NCI-H2081 treated with DMSO at 0.1 percent for 48 hours (cell line): Measurements from ENCODE around the gene PODNL1.
A peak's percentile ranks its signal among the peaks of the same experiment; 100 is the strongest.

Experiments
- DNase-seq: peaks from one replicate; lab custom pipeline; 2025; lab: John Stamatoyannopoulos, UW

PODNL1 gene

DNA sequence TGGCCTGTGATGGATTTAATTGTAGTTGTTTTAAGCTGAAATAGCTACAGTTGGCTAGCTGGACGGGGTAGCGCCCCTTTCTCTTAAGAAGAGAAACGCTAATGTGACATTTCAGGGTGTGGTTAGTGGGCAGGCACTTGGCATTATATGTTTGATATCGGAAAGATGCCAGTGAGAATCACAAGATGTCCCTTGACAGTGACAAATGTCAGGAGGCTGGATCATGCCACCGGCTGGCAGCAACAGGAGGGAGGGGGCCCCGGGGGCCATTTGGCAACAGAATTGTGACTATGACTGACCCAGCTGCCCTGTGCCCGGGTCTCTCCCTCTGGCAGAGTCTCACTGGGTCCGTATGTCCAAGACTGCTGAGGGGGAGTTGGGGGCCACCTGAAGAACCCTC lies 18.8 kb upstream of the PODNL1 start:
- DNase-seq: no peak

DNA sequence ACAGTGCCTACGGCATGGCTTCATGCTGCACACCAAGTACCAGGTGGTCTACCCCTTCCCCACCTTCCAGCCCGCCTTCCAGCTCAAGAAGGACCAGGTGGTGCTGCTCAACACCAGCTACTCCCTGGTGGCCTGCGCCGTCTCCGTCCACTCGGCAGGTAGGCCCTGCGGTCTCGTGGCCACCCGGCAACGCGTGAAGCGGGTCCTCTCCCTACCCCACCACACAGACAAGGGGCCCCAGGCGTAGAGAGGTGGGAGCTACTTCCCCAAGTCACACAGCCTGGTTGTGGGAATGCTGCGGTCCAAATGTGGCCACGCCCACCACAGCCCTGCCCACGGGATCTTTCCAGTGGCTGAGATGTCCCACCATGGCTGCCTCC lies 18.1 kb upstream of the PODNL1 start:
- DNase-seq: no peak

DNA sequence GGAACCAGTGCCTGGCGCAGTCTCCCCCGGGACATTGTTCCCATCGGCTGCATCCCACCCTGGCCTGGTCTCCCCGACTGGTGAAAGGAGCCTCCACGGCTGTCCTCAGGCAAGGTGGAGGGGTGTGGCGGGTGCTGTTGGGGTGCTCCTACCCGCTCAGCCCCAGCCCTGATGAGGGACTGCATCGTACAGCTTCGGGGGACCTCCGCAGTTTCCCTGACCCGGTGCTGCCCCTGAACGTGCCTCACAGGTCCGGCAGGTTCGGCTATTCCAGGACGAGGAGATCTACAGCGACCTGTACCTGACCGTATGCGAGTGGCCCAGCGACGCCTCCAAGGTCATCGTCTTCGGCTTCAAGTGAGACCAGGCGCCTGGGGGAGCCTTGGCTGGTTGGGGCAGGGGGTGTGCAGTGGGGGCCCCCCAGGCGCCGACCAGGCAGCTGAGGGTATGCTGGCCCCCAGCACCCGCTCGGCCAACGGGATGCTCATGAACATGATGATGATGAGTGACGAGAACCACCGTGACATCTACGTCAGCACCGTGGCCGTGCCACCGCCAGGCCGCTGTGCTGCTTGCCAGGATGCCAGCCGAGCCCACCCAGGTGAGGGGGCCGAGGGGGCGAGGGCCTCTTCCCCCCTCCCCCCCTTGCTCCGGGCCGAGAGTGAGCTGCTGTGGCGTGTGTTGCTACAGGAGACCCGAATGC lies 17.6 kb upstream of the PODNL1 start:
- no peak for DNase-seq

DNA sequence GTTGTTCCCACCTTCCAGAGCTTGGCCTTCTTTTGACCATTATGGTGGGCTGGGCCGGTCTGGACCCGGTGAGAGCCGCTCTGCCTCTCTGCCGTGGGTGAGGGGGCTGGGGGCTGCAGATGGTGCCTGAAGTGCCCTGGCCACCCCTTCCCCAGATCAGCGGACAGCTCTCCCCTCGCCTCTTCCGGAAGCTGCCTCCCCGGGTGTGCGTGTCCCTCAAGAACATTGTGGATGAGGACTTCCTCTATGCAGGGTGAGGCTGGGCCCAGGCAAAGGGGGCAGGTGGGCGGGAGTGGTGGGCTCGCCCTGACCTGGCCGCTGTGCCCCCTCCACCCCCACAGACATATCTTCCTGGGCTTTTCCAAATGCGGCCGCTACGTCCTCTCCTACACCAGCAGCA lies 16.0 kb upstream of the PODNL1 start:
- no peak for DNase-seq

DNA sequence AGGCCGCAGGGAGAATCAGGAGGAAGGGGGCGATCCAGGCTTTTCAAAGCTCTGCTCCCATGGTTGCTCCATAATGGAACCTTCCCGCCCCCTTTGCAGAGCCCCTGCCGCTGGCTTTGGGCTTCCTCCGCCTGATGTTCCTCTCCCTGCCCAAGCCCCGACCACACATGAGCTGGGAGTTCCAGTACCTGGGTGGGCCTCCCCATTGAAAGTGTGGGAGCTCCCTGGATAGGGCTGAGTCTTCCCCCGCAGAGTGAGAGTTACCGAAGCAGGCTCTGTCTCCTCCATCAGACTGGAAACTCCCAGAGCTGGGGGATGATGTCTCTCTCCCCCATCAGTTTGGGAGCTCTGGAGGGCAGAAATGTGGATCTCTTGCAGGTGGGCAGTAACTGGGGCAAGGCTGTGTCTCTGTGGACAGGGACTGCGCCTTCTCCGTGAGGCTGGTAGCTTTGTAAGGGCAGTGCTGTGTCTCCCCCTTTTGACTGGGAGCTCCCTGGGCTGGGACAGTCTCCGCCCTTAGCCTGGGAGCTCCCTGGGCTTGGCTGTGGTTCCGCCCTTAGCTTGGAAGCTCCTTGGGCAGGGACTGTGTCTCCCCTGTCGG lies 14.8 kb upstream of the PODNL1 start:
- no peak for DNase-seq

DNA sequence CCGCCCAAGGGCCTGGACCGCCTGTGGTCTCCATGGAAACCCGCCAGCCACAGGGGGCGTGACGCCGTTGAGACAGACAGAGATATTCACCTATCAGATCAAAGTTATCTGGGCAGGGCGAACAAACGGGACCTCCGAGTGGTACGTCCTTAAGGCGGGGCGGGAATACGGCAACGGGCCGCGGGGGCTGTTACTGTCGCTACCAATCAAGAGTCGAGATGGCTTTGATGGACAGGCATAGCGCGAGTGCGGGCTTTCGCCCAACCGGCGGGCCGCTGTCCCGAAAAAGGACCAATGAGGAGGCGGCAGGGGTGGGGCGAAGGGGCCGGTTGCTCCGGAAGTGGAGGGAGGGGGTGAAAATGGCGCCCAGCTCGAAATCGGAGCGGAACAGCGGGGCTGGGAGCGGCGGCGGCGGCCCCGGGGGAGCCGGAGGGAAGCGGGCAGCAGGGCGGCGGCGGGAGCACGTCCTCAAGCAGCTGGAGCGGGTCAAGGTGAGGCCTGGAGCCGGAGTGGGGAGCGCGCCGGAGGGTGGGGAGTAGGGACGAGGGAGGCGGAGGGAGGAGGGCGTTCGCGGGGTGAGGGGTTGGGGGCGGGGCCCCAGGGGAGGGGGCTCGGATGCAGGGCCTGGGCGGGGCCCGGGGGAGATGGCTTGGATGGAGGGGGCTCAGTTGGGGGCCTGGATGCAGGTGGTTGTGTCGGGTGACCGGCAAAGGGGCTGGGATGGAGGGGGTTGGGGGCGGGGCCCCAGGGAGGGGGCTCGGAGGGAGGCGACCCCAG lies 14.1 kb upstream of the PODNL1 start, which contains the start of gene DCAF15:
DCAF15 (plus strand) TSS at position 356 of the 777 bp plus-strand sequence; CDS start at position 360, 4 bp downstream.
- peak; percentile 95 for DNase-seq

DNA sequence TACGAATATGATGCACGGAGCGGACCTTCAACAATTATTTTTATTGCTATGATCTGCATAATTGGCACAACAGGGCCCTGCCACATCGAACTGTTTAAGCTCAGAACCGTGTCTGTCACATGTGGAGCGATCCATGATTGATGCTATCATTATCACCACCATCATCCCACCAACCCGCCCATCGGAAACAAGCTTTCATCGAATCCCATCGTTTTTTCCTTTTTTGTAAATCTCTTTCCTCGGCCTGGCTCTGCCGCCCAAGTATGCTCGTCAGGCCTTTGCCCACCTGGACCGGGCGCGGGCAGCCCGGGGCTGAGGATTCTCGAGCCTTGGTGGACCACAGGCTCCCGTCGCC lies 13.6 kb upstream of the PODNL1 start:
- DNase-seq: no peak

DNA sequence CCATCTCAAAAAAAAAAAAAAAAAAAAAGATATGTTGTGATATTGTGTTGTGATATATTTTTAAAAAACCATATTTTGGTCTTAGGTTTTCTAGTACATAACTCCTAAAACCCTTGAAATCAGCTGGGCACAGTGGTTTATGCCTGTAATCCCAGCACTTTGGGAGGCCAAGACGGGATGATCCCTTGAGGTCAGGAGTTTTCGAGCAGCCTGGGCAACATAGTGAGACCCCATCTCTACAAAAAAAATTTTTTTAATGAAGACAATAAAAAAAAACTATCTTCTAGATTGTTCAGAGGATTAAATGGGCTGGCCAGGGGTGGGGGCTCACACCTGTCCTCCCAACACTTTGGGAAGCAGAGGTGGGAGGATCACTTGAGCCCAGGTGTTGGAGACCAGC lies 12.8 kb upstream of the PODNL1 start:
- DNase-seq: no peak

DNA sequence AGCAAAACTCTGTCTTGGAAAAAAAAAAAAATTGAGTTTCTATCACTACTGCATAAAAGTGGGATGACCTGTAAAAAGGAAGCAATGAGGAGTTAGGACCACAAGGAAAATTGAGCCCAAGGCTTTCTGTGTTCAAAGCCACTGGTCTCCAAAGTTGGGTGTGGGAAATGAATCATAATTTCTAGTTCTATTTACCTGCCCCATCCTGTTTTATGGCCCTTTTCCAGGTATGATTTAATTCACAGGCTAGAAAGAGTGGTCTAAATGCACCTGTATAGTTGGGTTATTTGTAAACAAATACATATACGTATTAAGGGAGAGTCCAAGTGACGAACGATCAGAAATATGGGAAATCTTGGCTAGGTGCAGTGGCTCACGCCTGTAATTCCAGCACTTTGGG lies 8.2 kb upstream of the PODNL1 start:
- no peak for DNase-seq

DNA sequence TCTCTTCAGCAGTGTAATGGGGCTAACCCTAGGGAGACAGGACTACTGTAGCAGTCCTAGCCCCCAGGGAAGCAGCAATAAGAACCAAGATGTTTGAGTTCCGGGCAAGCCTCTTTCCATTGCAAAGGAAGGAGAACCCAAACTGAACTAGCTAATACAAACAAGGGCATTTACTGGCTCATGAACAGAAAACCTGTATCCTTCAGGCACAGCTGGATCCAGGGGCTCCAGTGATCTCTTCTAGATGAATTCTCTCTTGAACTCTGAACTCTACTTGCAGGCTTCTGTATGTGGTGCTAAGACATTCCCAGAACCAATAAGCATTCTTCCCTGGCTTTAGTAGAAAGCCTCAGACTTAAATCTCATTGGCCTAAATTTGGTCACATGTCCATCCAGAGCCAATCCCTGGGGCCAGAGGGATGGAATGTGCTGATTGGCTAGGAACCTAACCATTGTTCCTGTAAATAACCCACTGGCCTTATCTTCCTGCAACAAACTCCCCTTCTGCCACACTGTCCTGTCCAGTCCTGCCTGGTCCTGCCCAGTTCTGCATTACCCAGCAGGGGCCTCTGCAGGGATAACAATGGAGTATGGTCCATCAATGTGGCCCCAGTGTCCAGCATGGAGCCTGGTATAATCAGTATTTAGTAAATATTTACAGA lies 3.9 kb upstream of the PODNL1 start:
- no peak for DNase-seq

DNA sequence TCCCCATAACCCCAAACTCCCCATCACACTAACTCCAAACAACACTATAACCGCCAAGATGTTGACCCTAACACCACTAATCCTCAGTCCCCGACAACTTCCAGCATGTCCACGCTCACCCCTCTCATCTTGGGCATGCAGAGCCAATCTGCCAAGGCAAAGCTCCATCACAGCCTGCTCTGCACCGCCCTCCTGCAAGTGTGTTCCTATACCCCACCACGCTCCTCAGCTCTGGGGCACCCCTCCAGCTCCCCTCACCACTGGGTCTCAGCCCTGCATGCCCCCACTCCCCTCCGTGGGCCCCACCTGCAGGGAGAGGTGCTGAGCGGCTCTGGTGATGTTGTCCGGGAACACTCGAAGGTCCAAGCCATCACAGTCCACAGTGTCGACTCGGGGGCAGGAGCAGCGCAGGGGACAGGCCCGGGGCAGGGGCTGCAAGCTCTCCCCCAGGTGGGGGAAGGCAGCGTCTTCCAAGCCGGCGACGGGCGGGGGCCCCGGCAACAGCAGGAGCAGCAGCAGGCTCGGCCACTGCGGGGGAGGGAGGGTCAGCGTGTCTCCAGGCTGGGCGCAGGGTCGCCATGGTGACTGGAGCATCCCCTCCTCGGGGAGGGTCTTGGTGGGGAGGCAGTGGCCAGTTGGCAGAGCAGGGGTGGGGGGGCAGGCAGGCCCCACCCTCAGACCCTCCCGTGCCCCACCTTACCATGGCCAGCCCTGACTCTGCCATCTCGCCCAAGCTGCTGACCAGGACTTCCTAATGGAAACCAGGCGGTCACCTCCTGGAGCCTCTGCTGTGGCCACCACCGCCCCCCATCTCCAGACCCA lies 527 bp downstream of the PODNL1 start:
- DNase-seq: no peak

DNA sequence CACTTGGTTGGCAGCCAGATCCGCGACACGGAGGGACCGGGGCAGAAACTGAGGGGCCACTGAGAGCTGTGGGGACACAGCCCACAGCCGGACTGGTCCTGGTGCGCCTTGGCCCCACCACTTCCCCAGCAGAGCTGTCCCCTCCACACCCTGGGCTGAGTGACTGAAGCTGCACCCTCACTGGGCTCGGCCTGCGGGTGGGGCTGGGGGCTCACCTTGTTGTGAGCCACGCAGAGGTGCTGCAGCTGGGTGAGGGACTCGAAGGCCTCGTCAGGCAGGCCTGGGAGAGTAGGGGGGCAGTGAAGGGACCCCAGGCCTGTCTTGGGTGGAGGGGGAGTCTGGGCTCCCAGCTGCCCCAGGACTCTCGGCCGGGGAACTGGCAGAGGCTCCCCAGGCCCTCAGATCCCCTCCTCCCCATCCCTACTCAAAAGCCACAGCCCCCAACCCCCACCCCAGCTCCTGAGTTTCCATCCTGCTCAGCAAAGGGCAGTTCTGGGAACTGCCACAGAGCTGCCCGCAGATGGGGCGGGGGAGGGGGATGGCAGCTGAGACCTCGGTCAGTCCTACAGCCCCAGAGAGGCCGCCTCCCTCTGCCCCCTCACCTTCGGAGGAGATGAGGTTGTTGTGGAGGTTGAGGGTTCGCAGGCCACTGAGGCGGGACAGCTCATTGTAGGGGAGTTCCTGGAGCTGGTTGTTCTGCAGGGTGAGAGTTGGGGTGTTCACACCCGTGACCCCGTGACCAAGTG lies 2.3 kb downstream of the PODNL1 start:
- no peak for DNase-seq

DNA sequence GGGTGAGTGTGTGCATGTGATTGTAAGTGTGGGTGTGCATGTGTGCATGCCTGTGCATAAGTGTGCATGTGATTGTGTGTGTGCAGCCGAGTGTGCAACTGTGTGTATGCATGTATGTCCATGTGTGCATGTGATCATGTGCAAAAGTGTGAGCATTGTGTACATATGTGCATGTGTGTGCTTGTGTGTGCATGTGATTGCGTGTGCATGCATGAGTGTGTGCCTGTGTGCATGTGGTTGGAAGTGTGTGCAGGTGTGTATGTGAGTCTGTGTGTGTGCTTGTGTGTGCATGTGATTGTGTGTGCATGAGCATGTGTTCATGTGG lies 3.5 kb downstream of the PODNL1 start:
- DNase-seq: no peak

DNA sequence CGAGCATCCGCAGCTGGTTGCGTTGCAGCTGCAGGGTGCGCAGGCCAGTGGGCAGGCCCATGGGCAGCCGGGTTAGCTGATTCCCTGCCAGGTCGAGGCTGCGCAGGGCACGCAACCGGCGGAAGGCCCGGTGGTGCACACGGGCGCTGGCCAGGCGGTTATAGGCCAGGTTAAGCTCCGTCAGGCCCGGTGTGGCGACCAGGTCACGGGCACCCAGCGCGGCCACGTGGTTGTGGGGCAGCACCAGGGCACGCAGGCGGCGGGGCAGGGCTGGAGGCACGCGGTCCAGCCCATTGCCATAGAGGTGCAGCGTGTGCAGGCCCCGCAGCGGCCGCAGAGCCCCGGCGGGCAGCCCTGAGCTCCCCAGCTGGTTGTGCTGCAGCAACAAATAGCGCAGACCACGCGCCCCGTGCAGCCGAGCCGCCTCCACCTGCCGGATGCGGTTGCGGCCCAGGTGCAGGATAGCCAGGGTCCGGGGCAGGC lies 5.3 kb downstream of the PODNL1 start:
- no peak for DNase-seq

DNA sequence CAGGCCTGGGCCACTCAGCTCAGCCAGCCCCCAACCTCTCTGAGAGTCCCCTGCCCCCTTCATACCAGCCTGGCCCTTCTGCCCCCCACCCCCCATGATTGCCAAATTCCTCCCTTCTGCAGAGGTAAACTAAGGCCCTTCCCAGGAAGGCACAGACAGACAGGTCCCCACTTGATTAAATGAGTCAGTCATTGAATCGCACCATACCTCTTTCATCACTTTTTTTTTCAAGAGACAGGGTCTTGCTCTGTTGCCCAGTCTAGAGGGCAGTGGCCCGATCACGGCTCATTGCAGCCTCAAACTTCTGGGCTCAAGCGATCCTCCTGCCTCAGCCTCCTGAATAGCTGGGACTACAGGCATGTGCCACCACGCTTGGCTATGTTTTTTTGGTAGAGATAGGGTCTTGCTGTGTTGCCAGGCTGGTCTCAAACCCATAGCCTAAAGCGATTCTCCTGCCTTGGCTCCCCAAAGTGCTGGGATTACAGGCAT lies 6.0 kb downstream of the PODNL1 start:
- DNase-seq: no peak

DNA sequence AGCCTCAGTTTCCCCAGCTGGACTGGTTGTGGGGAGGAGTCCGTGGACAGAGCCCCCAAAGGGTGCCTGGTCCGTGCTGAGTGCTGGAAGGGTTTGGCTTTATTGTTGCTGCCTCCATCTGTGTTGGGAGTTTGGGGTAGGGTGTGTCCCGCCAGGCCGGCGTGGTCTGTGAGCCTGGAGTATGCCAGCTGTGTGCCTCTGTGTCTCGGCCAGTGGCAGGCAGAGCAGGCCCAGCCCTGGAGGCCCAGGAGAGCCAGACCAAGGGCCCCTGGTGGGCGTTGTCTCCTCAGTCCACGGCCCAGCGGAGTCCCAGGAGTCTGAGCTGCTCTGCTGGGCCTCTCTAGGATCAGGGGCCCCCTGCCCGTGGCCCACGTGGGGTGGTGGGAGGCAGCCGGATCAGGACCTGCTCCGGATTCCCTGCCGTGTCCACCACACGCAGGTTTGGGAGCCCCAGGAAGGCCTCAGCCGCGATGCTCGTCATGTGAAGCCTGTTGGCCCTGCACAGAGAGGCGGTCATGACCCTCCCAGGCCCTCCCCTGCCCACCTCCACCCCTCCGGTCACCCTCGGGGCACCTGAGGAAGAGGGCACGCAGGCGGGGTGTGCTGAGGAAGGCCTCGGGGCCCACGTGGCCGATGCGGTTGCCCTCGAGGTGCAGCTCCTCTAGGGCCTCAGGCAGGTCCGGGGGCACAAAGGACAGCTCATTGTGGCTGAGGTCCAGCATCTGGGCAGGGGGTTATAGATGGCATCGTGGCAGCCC lies 6.6 kb downstream of the PODNL1 start:
- no peak for DNase-seq

DNA sequence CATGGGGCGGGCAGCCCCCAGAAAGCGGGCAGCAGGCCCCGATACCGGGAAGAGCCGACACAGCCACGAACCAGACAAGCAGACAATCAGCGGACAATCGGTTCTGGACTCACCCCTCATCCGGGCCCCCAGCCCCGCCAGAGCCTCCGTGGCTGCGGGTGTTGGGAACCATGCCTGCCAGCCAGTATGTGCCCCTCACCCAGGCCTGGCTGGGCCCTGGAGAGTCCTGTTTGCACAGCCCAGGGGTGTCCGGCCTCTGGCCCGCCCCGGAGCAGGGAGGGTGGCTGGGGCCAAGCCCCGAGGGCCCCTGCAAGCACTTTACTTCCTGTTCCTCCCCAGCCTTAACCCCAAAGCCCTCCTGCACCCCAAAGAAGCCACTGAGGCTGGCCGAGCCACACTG lies 7.8 kb downstream of the PODNL1 start:
- DNase-seq: no peak

DNA sequence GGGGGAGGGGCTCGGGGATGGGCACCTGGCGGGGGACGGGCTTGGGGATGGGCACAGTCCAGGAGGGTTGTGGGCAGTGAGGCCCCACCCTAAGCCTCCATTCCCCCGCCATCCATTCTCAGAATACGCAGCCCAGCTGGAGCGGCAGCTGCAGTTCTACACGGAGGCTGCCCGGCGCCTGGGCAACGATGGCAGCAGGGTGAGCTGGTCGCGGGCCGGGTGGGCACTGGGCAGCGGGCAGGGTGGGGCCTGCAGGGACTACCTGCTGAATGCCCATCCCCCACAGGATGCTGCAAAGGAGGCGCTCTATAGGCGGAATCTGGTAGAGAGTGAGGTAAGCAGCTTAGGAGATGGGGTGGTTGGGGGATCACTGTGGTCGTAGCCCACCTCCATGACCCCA lies 8.3 kb downstream of the PODNL1 start:
- no peak for DNase-seq

DNA sequence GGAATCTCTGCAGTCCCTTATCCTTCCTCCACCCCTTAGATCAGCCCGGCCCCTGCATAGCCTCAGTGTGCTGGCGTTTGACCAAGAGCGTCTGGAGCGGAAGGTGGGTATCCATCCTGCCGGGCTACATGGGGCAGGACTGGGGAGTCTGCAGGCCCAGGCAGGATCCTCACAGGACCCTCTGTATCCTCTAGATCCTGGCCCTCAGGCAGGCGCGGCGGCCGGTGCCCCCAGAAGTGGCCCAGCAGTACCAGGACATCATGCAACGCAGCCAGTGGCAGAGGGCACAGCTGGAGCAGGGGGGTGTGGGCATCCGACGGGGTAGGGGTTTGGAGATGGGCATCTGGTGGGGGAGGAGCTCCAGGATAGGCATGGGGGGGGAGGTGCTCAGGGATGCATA lies 8.9 kb downstream of the PODNL1 start:
- DNase-seq: no peak

DNA sequence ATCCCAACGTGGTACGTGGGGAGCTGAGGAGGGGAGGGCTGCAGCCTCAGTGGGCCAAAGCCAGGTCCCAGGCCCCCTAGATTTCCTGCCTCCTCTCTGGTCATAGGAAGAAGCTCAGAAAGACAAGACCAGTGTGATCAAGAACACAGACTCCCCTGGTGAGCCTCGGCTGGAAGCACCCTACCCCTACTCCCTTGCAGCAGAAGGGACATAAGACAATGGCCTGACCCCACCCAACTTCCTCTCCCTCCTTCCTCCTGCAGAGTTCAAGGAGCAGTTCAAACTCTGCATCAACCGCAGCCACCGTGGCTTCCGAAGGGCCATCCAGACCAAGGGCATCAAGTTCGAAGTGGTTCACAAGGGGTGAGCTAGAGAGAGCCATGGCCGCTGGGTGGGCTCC lies 11.5 kb downstream of the PODNL1 start:
- no peak for DNase-seq
